ENCODE results near the gene PLXND1. TPM values are rescaled to one million over a fixed set of nuclear protein-coding genes. Genes with fewer than 3 reads are reported as not detected.

The PLXND1 gene
- total RNA-seq, 1 donor from 2014 or later, result 27.3 TPM

DNA sequence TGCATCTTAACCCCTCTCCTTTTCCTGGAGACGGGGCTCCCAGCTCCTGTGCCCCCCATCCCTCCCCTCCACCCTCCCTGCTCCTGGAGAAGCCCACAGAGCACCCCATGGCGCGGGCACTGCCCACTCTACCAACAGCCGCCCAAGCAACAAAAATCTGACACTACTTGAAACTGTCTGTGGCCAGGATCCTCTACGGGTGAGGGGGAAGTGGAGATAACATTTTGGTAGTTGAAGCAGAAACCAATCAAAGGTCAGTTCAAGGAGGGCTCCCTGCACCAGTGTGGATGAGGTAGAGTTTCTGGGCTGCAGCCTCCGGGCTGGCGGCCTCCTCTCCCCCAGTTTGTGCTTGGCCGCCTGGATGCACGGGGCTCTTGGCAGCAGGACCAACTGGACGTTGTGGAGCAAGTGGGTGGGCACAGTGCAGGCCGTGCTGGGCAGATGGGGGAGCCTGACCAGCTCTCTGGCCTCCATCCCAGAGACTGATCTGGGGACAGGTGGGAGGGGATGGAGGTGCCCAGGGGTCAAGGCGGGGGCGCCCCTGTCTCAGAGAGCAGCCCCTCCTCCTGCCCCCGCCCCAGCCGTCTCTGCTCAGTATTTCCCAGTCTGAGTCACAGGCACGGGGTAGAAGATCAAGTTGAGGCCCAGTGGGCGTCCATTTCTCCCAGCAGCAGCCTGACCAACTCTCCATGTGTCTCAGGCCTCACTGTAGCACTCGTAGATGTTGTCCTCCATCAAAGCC lies 50.7 kb downstream of the PLXND1 start:
- TF ChIP-seq, protein P1, sequence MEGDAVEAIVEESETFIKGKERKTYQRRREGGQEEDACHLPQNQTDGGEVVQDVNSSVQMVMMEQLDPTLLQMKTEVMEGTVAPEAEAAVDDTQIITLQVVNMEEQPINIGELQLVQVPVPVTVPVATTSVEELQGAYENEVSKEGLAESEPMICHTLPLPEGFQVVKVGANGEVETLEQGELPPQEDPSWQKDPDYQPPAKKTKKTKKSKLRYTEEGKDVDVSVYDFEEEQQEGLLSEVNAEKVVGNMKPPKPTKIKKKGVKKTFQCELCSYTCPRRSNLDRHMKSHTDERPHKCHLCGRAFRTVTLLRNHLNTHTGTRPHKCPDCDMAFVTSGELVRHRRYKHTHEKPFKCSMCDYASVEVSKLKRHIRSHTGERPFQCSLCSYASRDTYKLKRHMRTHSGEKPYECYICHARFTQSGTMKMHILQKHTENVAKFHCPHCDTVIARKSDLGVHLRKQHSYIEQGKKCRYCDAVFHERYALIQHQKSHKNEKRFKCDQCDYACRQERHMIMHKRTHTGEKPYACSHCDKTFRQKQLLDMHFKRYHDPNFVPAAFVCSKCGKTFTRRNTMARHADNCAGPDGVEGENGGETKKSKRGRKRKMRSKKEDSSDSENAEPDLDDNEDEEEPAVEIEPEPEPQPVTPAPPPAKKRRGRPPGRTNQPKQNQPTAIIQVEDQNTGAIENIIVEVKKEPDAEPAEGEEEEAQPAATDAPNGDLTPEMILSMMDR (conservative IDR thresholded peaks at IDR 0.05; ENCODE audit: low read depth, low read length), result no peak
- no peak overlapping the region for H3K4me3 ChIP-seq (ENCODE audit: low read depth, low read length)
- no peak for DNase-seq (ENCODE audit: low read depth)

DNA sequence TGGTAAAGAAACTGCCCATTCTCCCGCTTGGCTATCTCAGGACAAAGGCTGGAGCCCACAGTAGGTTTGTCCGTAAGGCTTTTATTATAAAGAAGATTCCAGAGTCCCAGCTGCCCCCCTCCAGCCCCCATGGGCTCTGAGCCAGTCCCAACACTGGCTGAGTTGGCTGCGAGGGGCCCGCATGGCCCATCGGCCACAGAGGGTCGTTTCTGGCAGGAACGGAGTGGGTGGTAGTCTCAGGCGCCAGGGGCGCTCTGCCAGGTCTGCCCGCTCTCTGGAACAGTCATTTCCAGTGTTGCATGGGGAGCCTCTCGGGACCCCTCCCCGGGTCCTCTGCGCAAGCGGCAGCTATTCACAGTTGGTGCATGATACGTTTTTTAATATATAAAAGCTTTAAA lies 51.3 kb downstream of the PLXND1 start:
- no peak overlapping the region for H3K4me3 ChIP-seq (ENCODE audit: low read depth, low read length)
- no peak for DNase-seq (ENCODE audit: low read depth)
- TF ChIP-seq, protein P1 (conservative IDR thresholded peaks at IDR 0.05; ENCODE audit: low read depth, low read length), result no peak

DNA sequence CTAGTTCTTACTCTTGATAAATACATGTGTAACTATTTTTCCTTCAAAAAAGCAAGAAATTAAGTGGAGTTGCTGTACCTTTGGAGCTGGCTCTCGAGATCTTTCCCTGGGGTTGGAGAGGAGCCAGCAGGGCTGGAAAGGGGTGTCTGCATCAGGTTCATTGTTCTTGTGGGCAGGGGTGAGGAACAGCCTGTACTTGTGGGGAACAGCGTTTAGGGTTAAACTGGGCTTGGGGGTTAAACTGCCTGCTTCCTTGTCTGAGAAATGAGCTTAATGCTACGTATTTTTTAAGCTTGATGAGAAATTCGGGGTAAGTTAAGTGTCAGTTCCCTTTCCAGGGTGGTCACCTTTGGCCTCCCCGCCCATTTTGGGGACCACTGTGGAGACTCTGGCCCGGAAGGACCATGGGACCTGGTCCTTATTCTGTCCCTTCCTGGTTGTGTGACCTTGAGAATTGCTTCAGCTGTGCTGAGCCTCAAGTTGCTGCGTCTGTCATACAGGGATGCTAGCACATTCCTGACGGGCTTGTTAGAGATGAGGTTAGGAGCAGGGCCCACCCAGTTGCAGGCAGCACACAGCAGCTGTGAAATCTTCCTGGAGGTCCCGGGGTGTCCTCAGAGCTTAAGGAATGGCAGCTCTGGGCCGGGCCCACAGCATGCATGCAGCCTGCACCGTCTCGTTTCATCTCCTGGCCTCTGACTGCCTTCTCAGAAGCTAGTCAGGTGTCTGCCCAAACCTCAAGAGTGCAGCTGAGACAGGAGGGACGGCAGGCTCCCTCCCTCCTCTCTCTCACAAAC lies 51.9 kb downstream of the PLXND1 start:
- DNase-seq (ENCODE audit: low read depth), result no peak
- H3K4me3 ChIP-seq (ENCODE audit: low read depth, low read length), result no peak overlapping the region
- TF ChIP-seq, protein P1 (conservative IDR thresholded peaks at IDR 0.05; ENCODE audit: low read depth, low read length), result no peak

DNA sequence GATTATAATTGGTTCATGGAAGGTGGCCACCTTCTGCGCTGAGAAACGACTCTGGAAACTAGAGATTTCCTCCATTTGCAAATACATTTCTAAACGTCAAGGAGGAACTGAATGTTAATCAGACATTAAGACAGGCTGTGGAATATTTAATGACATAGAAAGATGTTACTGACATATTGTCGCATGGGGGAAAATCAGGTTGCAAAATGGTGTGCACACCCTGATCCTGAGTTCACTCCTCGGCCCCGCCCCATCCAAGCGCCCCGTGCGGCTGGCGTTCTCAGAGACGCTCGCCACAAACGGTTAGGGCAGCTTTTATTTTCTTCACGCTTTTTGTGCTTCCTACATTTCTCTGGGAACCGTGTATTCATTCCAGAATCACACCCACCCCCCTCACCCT lies 52.8 kb downstream of the PLXND1 start:
- H3K4me3 ChIP-seq (ENCODE audit: low read depth, low read length), result no peak overlapping the region
- TF ChIP-seq, protein P1 (conservative IDR thresholded peaks at IDR 0.05; ENCODE audit: low read depth, low read length), result no peak

DNA sequence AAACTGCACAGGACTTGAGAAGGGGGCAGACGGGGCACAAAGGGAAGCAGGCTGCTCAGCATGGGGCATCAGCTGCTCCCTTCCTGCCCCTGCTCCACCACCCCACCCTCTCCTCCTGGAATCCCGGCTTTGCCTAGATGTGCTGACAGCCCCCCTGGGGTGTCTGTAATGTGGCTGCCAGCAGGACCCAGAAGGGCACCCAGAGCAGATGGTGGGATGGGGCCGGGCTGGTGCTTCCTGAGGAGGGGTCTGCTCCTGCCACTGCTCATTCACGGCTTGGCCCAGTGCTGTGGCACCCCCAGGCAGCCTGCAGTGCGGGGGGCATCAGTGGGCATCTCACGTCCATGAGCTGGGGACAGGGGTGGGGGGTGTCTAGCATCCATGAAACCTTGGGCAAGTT lies 53.3 kb downstream of the PLXND1 start:
- no peak for DNase-seq (ENCODE audit: low read depth)
- H3K4me3 ChIP-seq (ENCODE audit: low read depth, low read length), result no peak overlapping the region
- TF ChIP-seq, protein P1 (conservative IDR thresholded peaks at IDR 0.05; ENCODE audit: low read depth, low read length), result no peak

More for the DNA sequence above, 52.8 kb downstream of the PLXND1 start:
- DNase-seq (ENCODE audit: low read depth), result no peak

DNA sequence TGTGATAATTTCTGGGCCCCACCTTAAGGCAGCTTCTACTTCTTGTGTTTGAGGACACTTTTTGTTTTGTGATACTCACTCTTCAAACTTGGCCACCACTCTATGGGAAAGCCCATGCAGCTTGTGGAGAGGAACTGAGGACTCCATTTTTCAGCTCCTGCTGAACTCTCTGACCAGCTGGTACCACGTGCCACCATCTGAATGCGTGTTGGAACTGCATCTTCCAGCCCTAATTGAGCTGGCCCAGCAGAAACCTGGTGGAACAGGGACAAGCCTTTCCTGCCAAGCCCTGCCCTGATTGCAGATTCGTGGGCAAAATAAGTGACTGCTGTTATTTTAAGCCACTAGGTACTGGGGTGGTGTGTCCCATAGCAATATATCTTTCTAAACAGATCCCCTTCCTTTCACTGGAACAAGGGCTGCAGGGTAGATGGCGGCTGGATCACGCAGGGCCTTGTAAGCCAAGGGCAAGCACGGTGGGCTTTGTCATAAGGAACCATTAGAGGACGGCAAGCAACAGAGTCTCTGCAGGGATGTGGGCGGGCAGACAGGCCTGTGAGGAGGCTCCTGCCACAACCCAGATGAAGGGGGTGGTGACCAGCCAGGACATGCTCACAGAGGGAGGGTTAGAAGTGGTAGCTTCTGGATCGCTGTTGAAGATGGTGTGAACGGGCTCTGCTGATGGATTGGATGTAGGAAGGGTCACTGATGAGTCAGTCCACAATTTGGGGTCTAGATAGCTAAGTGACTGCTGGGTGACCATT lies 54.0 kb downstream of the PLXND1 start:
- TF ChIP-seq, protein P1 (conservative IDR thresholded peaks at IDR 0.05; ENCODE audit: low read depth, low read length), result no peak
- H3K4me3 ChIP-seq (ENCODE audit: low read depth, low read length), result no peak overlapping the region
- DNase-seq (ENCODE audit: low read depth), result no peak
